Ramos (cell line): ENCODE data around the gene TPM2.

Experiments
- in situ Hi-C: fragments of 300-500 bp; cut with MboI; formaldehyde crosslinking; loops from one replicate; pipeline ENCODE4 v1.14.3; 2022; ENCODE audit warnings: low sequenced_read_pairs; ENCODE audit not compliant: unreplicated experiment

TPM2 gene

DNA sequence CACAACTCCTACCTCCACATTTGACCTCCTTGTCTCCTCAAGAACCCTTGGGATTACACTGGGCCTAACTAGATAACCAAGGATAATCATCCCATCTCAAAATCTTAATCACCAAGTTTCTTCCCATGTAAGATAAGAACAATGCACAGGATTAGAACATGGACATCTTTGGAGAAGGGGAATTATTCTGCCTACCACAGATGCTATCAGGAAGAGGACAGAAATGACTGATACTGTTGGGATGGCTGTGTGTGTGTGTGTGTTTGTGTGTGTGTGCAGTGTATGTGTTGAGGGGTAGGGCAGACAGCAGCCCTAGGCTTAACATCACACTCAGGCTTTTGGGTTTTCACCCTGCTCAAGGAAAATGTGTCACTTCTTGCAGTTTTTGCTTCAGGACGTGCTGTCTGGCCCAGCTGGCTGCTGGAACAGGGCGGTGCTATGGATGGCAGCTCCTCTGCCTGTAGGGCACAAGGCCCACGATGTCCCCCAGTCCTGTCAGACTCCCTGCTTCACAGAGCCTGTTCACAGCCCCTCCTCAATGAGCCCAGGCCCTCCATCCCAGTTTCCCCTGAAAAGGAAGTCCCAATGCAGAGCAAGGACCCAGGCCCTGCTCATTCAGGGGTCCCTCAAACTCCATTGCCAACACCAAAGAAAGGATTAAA lies 8.3 kb downstream of the TPM2 start:
- in situ Hi-C loops = no loop called here

GRCh38 chr9:35680331-35681105 lies 9.2 kb downstream of the TPM2 start:
- in situ Hi-C loops = no loop called here

- in situ Hi-C loops = no loop called here
Observed at GRCh38 chr9:35679766-35680330, 9.9 kb downstream of the TPM2 start.

GRCh38 chr9:35679091-35679490 lies 10.6 kb downstream of the TPM2 start:
- in situ Hi-C loops = no loop called here

DNA sequence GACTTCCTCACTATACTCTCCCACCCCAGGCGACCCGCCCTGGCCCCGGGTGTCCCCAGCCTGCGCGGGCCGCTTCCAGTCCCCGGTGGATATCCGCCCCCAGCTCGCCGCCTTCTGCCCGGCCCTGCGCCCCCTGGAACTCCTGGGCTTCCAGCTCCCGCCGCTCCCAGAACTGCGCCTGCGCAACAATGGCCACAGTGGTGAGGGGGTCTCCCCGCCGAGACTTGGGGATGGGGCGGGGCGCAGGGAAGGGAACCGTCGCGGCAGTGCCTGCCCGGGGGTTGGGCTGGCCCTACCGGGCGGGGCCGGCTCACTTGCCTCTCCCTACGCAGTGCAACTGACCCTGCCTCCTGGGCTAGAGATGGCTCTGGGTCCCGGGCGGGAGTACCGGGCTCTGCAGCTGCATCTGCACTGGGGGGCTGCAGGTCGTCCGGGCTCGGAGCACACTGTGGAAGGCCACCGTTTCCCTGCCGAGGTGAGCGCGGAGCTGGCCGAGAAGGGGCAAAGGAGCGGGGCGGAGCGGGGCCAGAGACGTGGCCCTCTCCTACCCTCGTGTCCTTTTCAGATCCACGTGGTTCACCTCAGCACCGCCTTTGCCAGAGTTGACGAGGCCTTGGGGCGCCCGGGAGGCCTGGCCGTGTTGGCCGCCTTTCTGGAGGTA lies 13.9 kb downstream of the TPM2 start:
- in situ Hi-C loops = no loop called here

GRCh38 chr9:35675204-35675603 lies 14.5 kb downstream of the TPM2 start:
- in situ Hi-C loops = no loop called here

DNA sequence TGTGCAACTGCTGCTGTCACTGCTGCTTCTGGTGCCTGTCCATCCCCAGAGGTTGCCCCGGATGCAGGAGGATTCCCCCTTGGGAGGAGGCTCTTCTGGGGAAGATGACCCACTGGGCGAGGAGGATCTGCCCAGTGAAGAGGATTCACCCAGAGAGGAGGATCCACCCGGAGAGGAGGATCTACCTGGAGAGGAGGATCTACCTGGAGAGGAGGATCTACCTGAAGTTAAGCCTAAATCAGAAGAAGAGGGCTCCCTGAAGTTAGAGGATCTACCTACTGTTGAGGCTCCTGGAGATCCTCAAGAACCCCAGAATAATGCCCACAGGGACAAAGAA lies 15.7 kb downstream of the TPM2 start:
- in situ Hi-C loops = no loop called here

DNA sequence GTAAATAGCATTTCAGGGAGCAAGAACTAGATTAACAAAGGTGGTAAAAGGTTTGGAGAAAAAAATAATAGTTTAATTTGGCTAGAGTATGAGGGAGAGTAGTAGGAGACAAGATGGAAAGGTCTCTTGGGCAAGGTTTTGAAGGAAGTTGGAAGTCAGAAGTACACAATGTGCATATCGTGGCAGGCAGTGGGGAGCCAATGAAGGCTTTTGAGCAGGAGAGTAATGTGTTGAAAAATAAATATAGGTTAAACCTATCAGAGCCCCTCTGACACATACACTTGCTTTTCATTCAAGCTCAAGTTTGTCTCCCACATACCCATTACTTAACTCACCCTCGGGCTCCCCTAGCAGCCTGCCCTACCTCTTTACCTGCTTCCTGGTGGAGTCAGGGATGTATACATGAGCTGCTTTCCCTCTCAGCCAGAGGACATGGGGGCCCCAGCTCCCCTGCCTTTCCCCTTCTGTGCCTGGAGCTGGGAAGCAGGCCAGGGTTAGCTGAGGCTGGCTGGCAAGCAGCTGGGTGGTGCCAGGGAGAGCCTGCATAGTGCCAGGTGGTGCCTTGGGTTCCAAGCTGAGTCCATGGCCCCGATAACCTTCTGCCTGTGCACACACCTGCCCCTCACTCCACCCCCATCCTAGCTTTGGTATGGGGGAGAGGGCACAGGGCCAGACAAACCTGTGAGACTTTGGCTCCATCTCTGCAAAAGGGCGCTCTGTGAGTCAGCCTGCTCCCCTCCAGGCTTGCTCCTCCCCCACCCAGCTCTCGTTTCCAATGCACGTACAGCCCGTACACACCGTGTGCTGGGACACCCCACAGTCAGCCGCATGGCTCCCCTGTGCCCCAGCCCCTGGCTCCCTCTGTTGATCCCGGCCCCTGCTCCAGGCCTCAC lies 16.3 kb downstream of the TPM2 start, which contains the start of gene CA9:
Gene CA9 (plus strand): TSS at position 797 of the 893 bp plus-strand sequence. CDS start 32 bp downstream, at position 829.
- in situ Hi-C loops = no loop called here

- in situ Hi-C loops = no loop called here
Observed at GRCh38 chr9:35669331-35670145, 20.2 kb downstream of the TPM2 start.

DNA sequence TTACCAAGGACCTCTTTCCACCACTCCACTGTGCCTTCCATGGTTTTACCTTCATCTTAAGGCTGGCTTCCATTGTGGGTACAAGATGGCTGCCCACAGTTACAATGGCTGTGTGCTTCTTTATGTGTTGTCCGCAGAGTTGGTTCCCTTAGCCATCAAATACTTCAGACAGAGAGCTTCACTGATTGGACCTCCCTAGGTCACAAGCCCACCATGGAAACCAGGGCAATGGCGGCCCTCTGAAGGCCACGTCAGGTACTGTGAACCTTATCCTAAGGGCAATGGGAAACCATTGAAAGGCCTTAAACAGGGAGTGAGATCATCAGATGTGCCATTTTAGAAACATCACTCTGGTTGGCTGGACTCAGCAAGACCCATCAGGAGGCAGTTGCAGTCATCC lies 21.8 kb downstream of the TPM2 start:
- in situ Hi-C loops = no loop called here

- in situ Hi-C loops = no loop called here
Observed at GRCh38 chr9:35666549-35666948, 23.2 kb downstream of the TPM2 start.

DNA sequence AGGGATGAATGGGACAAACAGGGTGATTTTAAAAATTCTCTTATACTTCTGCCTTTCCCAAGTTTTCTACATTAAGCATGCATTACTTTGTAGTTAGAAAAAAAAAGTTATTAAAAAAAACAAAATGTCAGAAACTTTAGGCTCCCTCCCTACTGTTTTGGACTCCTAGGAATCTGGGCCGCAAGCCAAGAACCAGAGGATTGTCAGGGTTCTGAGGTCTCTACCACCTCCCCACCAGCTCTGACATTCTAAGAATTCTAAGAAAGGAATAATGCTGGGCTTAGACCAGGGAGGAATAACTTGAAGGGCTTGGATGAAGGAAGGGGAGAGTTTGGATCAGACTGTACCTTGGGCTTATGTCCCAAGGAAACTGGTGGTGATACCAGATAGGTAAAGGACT lies 23.7 kb downstream of the TPM2 start:
- in situ Hi-C loops = no loop called here

DNA sequence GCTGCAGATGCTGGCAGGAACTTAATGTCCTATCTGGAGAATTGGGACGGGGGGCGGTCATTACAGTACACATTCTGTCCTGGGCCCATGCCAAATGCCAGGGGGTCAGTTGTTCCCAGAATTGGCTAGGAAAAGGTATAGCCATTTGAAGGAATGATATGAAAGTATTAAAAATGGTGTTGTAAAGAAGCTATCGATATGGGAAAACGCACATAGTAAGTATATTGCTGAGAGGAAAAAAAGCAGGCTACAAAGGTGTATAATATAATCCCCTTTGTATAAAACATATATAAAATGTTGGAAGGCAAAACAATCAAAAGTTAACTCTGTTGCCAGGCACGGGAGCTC lies 24.3 kb downstream of the TPM2 start:
- in situ Hi-C loops = no loop called here

DNA sequence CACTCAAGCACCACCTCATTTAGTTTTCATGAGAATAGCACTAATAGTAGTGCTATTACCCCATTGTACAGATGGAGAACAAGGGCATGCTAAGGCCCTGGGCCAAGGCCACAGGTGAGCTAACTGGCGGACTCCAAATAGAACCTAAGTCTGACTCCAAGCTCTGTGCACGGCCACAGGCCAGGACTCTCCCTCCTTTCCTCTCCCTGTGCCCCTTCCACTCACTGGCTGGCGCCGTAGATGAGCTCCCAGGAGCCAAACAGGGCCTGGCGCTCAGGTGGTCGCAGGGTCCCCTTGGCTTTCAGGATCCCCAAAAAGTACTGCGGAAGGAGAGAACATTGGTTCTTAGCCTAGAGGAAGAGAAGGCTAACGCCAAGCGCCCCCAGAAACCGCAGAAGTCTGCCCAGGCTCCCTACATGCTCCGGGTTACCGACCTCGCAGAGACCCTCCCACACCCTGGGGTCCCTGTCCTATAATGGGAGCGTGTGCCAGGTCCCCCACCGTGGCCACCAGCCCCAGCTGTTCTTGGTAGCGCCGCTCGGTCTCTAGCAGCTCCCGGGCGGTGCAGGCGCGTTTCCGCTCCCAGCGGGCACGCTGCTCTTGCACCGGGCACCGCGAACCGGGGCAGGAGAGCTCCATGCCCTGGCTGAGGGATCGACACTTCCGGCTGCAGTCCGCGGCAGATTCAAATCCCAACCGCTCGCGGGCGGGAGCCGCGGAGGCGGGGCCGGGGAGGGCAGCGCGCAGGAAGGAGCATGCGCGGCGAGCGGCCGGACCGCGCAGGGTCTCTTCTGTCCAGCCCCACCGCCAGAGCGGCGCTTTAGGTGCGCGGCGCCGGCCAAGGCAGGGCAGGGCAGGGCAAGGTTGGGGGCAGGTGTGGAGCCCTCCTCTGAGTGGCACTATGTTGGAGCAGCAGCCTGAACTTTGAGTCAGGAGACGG lies 24.9 kb downstream of the TPM2 start, which contains the start of gene ARHGEF39:
Gene ARHGEF39 (minus strand): TSS at position 665 of the 940 bp plus-strand sequence. CDS start 26 bp downstream, at position 639.
- in situ Hi-C loops = no loop called here

DNA sequence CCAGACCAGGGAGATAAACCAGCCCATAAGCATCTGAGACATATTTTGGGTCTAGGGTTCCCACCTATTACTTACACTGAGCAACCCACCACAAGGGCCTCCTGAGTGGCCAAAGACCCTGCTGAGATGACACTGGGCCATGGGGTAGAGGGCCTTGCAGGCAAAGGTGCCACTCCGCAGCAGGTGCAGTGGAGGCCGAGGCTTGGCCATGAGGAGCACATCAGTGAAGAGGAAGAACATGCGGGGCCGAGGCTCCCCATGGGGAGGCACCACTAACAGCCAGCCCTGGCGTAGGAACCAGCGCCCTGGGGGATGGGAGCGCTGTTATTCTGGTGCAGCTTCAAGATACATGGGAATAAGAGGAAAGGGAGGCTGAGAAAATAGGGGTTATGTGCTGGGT lies 27.3 kb downstream of the TPM2 start:
- in situ Hi-C loops = no loop called here

GRCh38 chr9:35661756-35662350 lies 27.9 kb downstream of the TPM2 start:
- in situ Hi-C loops = no loop called here

DNA sequence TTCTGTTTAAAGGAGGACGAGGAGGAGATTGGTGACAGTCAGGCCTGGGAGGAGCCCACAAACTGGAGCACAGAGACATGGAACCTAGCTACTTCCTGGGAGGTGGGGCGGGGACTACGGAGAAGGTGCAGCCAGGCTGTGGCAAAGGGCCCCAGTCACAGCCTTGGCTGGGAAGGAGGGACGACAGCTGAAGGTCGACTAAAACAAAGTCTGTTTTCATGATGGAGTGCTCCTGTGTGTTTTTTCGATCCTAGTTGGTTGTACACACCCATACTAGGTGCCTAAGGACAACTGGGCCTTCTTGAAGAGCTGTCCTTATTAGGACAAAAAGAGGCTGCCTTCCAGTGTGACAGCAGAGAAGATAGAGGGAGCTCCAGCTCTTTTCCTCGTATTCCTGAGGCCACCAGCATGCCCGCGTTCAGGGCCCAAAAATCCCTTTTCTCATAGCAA lies 28.7 kb downstream of the TPM2 start:
- in situ Hi-C loops = no loop called here

GRCh38 chr9:35659340-35659739 lies 30.4 kb downstream of the TPM2 start:
- in situ Hi-C loops = loop anchor here (10.0 kb wide), 1 partner anchor 55 kb away; the partner anchor contains the start of gene TESK1
